Prostate gland (tissue), 2 donors: ENCODE measurements around the gene COL1A1.

Source experiments
- CTCF ChIP-seq, 4 experiments: fragments of 200-600 bp in 2 of 4; fragments of 450-650 bp in 2 of 4; sonication (generic) in 2 of 4; IDR thresholded peaks; 1 replicate in 3 of 4; 2 replicates in 1 of 4; pipeline ENCODE4 v1.5.1; 2016 to 2019; ENCODE audit warnings: antibody characterized with exemption in 4 of 4, mild to moderate bottlenecking in 2 of 4, moderate library complexity in 2 of 4
- POLR2A ChIP-seq: fragments of 450-650 bp; IDR thresholded peaks from one replicate; pipeline ENCODE4 v1.6.1; 2016; ENCODE audit warnings: antibody characterized with exemption, mild to moderate bottlenecking

GRCh38 chr17:50211249-50212120 lies 10.1 kb upstream of the COL1A1 start:
- TF ChIP-seq CTCF (IDR thresholded peaks at IDR 0.05): no peak
- TF ChIP-seq POLR2A: no peak
